Esophagus muscularis mucosa (tissue), 4 donors: ENCODE measurements around the gene ADAMTS13. TPM values are rescaled to one million over a fixed set of nuclear protein-coding genes. Genes with fewer than 3 reads are reported as not detected.

ENCODE experiments used
- DNase-seq: peaks from one replicate; pipeline ENCODE4 v3.0.0-alpha.2; 2017; ENCODE audit errors: extremely low spot score
- H3K27ac ChIP-seq, 4 donors: fragments of 200-600 bp; sonication (generic); replicated peaks in 1 of 4; 1 replicate in 3 of 4; 2 replicates in 1 of 4; pipeline ENCODE4 v1.5.1; 2016 to 2019; ENCODE audit warnings: mild to moderate bottlenecking in 1 of 4
- H3K27me3 ChIP-seq, 4 donors: fragments of 200-600 bp; sonication (generic); one replicate each; pipeline versions ENCODE4 v1.5.1 to v1.6.0; 2016 to 2019
- H3K36me3 ChIP-seq, 4 donors: fragments of 200-600 bp; sonication (generic); one replicate each; pipeline ENCODE4 v1.5.1; 2016 to 2019
- H3K4me1 ChIP-seq, 4 donors: fragments of 200-600 bp; sonication (generic); one replicate each; pipeline ENCODE4 v1.5.1; 2016 to 2019
- H3K4me3 ChIP-seq, 4 donors: fragments of 200-600 bp; sonication (generic); 1 replicate in 2 of 4; 2 replicates in 2 of 4; pipeline ENCODE4 v1.5.1; 2016 to 2019; ENCODE audit warnings: mild to moderate bottlenecking in 4 of 4, moderate library complexity in 1 of 4
- H3K9me3 ChIP-seq, 4 donors: fragments of 200-600 bp; sonication (generic); 1 replicate in 3 of 4; 2 replicates in 1 of 4; pipeline ENCODE4 v1.5.1; 2016 to 2019
- EP300 ChIP-seq: sonication (generic); formaldehyde crosslinking; IDR thresholded peaks from one replicate; pipeline ENCODE4 v1.6.1; 2017; ENCODE audit warnings: antibody characterized with exemption
- POLR2A ChIP-seq: fragments of 450-650 bp; IDR thresholded peaks from one replicate; pipeline ENCODE4 v1.6.1; 2017; ENCODE audit warnings: antibody characterized with exemption, moderate library complexity, mild to moderate bottlenecking, low read depth
- POLR2AphosphoS5 ChIP-seq, 2 donors: sonication (generic); formaldehyde crosslinking; IDR thresholded peaks; one replicate each; pipeline ENCODE4 v1.6.1; 2017; ENCODE audit warnings: antibody characterized with exemption in 2 of 2
- WGBS: methylation state at CpG from one replicate; pipeline ENCODE4 v1.1.5; 2018; 5-methylcytosine and 5-hydroxymethylcytosine counted together
- intact Hi-C: fragments of 100-400 bp; cut with DNase I; formaldehyde crosslinking; loops from one replicate; pipeline ENCODE4 v1.15.1; 2023
- total RNA-seq, 4 donors: library from RNA; depleted of rRNA; stranded (reverse); fragments of >200 nt; gene quantifications; one replicate each; pipeline versions ENCODE4 v1.1.0 to v1.2.1, GENCODE V29; 2016
- TF ChIP-seq, protein P1 (sequence below), 3 experiments: fragments of 200-600 bp in 2 of 3; fragments of 450-650 bp in 1 of 3; sonication (generic) in 2 of 3; IDR thresholded peaks; one replicate each; pipeline ENCODE4 v1.5.1; 2017 to 2019; ENCODE audit warnings: antibody characterized with exemption in 3 of 3, mild to moderate bottlenecking in 2 of 3, moderate library complexity in 1 of 3

ADAMTS13 gene
- total RNA-seq, 4 donors from 2014 or later: 1.3 to 1.7 (median 1.4) TPM

DNA sequence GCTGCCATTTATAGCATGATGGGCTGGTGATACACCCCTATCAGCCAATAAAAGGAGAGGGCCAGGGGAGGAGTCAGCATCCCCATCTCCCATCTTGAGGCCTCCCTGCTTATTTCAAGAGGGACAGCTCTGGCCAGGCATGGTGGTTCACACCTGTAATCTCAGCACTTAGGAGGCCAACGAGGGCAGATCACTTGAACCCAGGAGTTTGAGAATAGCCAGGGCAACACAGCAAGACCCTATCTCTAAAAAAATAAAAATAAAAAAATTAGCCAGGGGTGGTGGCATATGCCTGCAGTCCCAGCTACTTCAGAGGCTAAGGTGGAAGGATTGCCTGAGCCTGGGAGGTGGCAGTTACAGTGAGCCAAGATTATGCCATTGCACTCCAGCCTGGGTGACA lies 14.1 kb upstream of the ADAMTS13 start:
- Histone ChIP-seq H3K36me3 (peaks cover 44 to 97% (median 87%) of the 10 kb centered on the region in 4 donors), H3K4me3 (no peak overlapping the region), H3K27me3 (no peaks in the 10 kb centered on the region), H3K9me3 (no peaks in the 10 kb centered on the region), H3K4me1 (peaks cover 0 to 15% (median 3%) of the 10 kb centered on the region in 4 donors), H3K27ac (no peak overlapping the region)
- no CpG with 5 or more reads among the region's 1 CpG for WGBS
- intact Hi-C loops: no loop called here
- DNase-seq: no peak
- TF ChIP-seq POLR2AphosphoS5 (IDR thresholded peaks at IDR 0.05): no peak
- TF ChIP-seq, protein P1, sequence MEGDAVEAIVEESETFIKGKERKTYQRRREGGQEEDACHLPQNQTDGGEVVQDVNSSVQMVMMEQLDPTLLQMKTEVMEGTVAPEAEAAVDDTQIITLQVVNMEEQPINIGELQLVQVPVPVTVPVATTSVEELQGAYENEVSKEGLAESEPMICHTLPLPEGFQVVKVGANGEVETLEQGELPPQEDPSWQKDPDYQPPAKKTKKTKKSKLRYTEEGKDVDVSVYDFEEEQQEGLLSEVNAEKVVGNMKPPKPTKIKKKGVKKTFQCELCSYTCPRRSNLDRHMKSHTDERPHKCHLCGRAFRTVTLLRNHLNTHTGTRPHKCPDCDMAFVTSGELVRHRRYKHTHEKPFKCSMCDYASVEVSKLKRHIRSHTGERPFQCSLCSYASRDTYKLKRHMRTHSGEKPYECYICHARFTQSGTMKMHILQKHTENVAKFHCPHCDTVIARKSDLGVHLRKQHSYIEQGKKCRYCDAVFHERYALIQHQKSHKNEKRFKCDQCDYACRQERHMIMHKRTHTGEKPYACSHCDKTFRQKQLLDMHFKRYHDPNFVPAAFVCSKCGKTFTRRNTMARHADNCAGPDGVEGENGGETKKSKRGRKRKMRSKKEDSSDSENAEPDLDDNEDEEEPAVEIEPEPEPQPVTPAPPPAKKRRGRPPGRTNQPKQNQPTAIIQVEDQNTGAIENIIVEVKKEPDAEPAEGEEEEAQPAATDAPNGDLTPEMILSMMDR (IDR thresholded peaks at IDR 0.05): no peak

DNA sequence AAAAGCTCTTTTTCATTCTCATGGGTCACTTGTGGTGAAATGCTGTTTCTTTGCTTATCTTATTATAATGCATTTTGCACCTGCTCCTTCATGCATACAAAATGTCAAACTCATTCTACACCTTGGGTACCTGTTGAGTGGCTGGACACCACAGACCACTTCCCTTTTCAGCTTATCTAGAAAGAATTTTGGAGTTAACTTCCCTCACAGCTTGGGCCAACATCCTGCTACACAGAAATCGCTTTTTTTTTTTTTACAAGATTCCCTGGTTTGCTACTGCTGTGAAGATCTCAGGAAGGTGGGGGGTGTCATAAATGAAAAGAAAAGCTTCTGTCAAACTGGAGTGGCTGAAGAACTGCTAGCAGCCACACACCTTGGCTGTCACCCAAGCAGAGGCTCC lies 7.0 kb upstream of the ADAMTS13 start:
- TF ChIP-seq, protein P1 (IDR thresholded peaks at IDR 0.05): no peak
- TF ChIP-seq POLR2A: no peak
- no peak for TF ChIP-seq POLR2AphosphoS5 (IDR thresholded peaks at IDR 0.05)
- TF ChIP-seq EP300: no peak
- H3K27me3 ChIP-seq: no peaks in the 10 kb centered on the region
- intact Hi-C loops: loop anchor here (5.0 kb wide), 1 partner anchor 52 kb away; no protein-coding TSS in a partner anchor
- no peaks in the 10 kb centered on the region for H3K9me3 ChIP-seq
- peaks cover 16 to 47% (median 33%) of the 10 kb centered on the region in 4 donors for H3K4me1 ChIP-seq
- WGBS: 56% methylated on average over 1 of the region's 1 CpG
- DNase-seq: no peak
- H3K4me3 ChIP-seq: no peak overlapping the region
- H3K27ac ChIP-seq: no peak overlapping the region
- peaks cover 34 to 54% (median 53%) of the 10 kb centered on the region in 4 donors for H3K36me3 ChIP-seq

DNA sequence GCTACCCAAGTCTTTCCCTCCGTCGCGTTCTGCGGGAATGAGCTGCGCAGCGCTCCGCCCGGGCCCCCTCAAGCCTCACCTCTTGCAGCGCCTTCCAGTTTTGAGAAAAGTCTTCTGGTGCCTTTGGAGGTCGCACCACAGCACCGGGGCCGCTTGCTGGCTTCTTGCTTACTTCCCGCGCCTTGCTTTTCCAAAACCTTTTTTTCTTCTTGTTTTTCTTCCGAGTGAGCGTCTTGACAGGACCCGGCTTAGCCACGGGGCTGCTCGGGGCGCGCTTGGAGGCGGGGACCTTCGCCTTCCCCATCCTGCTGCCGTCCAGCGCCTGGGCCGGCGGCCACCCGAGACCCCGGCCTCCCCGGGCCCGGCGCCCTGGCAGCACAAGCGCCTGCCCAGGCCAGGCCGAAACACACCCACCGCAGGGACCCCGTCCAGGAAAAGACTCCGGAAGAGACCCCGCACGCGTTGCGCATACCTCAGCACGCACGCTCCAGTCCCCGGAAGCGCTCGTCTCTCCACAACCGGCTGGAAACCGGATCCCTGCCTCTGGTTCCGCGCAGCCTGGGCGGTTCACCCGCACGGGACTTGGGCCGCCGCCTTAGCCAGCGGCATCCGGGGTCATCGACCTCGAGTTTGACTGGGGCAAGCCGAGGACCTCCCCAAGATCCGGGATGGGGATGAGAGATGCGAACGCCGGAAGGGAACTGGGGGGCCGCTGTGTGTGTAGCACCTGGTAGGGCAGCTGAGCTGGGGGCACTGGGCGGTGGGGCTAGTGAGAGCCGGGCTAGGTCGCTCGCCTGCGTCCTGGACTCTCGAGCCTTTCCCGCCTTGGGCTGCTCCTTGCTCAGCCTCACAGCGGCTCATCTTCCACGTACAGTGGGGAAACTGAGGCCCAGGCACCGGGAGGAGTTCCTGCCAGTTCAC lies 4.4 kb upstream of the ADAMTS13 start, which contains the start of gene REXO4:
Gene REXO4, minus strand, starts transcription at position 470 of the 921 bp plus-strand sequence. Its CDS starts 166 bp downstream, at position 304.
- no peak for TF ChIP-seq EP300
- peak; percentile 12 for TF ChIP-seq POLR2A
- peak; percentile 68 to 76 for TF ChIP-seq POLR2AphosphoS5 (IDR thresholded peaks at IDR 0.05)
- TF ChIP-seq, protein P1 (IDR thresholded peaks at IDR 0.05): peak in 1 of 3 experiments; percentile 19
- intact Hi-C loops: loop anchor here (5.0 kb wide), 1 partner anchor 50 kb away; no protein-coding TSS in a partner anchor
- Histone ChIP-seq H3K36me3 (peaks cover 10 to 28% (median 27%) of the 10 kb centered on the region in 4 donors), H3K4me3 (peak within 1 kb of the TSS; percentile 69 to 88 (median 80)), H3K27ac (peak within 1 kb of the TSS; percentile 79 to 85 (median 84)), H3K27me3 (no peaks in the 10 kb centered on the region), H3K4me1 (peaks cover 16 to 47% (median 33%) of the 10 kb centered on the region in 4 donors), H3K9me3 (no peaks in the 10 kb centered on the region)
- DNase-seq: peak; percentile 96
- WGBS: under 1% methylated on average over 43 of the region's 75 CpGs

DNA sequence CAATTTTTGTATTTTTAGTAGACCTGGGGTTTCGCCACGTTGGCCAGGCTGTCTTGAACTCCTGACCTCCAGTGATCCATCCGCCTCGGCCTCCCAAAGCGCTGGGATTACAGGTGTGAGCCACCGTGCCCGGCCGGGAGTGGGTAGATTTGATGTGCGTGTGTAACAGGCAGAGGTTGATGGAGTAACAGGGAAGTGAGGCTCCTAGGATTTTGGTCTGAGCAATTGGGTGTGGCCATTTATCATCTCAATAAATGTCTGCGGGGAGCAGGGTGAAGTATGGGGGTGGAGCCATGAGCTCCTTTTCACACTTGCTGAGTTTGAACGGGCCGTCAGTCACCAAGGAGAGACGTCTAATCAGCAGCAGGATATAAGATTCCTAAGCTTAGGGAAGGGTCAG lies 3.2 kb upstream of the ADAMTS13 start:
- H3K36me3 ChIP-seq: peaks cover 8 to 16% (median 15%) of the 10 kb centered on the region in 4 donors
- H3K27ac ChIP-seq: no peak overlapping the region
- TF ChIP-seq EP300: no peak
- no peak for TF ChIP-seq POLR2AphosphoS5 (IDR thresholded peaks at IDR 0.05)
- no peak for TF ChIP-seq POLR2A
- TF ChIP-seq, protein P1 (IDR thresholded peaks at IDR 0.05): no peak
- intact Hi-C loops: loop anchor here (5.0 kb wide), 1 partner anchor 48 kb away; no protein-coding TSS in a partner anchor
- DNase-seq: no peak
- 77% methylated on average over 11 of the region's 13 CpGs for WGBS
- peaks cover 16 to 47% (median 33%) of the 10 kb centered on the region in 4 donors for H3K4me1 ChIP-seq
- H3K4me3 ChIP-seq: no peak overlapping the region
- H3K27me3 ChIP-seq: peaks cover 0 to 8% (median 0%) of the 10 kb centered on the region in 4 donors
- no peaks in the 10 kb centered on the region for H3K9me3 ChIP-seq
